NB4 (cell line): ENCODE data around the gene C12orf76.
"Not testable (repeated sequence)": the region's sequence is repeated elsewhere in the genome, so short reads cannot be mapped to it uniquely, and the experiment has no call there.

Source experiments
- DNase-seq: peaks from one replicate; pipeline ENCODE4 v3.0.0; 2010; ENCODE audit warnings: low read depth
- H3K4me3 ChIP-seq: one replicate; pipeline ENCODE4 v1.5.1; 2011; ENCODE audit warnings: mild to moderate bottlenecking, low read depth, low read length, moderate library complexity
- MYC ChIP-seq: IDR thresholded peaks from 2 replicates; pipeline ENCODE4 v1.6.1; 2011; ENCODE audit warnings: low read depth, low read length
- POLR2A ChIP-seq: IDR thresholded peaks from 2 replicates; pipeline ENCODE4 v1.6.1; 2011; ENCODE audit warnings: mild to moderate bottlenecking; ENCODE audit not compliant: insufficient read length; ENCODE audit errors: extremely low read depth
- TF ChIP-seq, protein P1 (sequence below): IDR thresholded peaks from 2 replicates; pipeline ENCODE4 v1.6.1; 2011; ENCODE audit warnings: low read depth, low read length
- TF ChIP-seq, protein P2 (sequence below): IDR thresholded peaks from one replicate; pipeline ENCODE4 v1.5.1; 2012; ENCODE audit warnings: low read depth, low read length

C12orf76 gene

DNA sequence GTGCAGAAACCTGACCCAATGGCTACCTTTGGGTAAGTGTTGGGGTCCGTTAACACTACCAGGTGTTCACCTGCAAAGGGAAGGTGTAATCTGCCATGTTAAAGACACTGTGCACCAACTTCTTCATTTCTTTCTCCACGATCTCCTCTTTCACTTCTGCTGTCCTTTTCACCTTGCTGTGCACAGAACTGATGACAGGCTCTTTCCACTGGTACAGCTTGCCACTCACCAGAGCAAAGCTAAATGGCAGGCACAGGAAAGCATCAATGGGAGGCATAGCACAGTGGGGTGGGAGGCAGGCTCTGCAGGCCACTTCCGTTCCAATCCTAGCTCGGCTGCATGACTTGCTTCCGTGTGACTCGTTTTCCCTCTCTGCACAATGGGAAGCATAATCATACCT is 2.6 kb upstream of the C12orf76 start:
- TF ChIP-seq POLR2A (no peak), MYC (no peak)
- TF ChIP-seq, protein P1, sequence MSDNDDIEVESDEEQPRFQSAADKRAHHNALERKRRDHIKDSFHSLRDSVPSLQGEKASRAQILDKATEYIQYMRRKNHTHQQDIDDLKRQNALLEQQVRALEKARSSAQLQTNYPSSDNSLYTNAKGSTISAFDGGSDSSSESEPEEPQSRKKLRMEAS, result no peak
- TF ChIP-seq, protein P2, sequence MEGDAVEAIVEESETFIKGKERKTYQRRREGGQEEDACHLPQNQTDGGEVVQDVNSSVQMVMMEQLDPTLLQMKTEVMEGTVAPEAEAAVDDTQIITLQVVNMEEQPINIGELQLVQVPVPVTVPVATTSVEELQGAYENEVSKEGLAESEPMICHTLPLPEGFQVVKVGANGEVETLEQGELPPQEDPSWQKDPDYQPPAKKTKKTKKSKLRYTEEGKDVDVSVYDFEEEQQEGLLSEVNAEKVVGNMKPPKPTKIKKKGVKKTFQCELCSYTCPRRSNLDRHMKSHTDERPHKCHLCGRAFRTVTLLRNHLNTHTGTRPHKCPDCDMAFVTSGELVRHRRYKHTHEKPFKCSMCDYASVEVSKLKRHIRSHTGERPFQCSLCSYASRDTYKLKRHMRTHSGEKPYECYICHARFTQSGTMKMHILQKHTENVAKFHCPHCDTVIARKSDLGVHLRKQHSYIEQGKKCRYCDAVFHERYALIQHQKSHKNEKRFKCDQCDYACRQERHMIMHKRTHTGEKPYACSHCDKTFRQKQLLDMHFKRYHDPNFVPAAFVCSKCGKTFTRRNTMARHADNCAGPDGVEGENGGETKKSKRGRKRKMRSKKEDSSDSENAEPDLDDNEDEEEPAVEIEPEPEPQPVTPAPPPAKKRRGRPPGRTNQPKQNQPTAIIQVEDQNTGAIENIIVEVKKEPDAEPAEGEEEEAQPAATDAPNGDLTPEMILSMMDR, result no peak
- DNase-seq, result no peak
- H3K4me3 ChIP-seq, result no peak overlapping the region

DNA sequence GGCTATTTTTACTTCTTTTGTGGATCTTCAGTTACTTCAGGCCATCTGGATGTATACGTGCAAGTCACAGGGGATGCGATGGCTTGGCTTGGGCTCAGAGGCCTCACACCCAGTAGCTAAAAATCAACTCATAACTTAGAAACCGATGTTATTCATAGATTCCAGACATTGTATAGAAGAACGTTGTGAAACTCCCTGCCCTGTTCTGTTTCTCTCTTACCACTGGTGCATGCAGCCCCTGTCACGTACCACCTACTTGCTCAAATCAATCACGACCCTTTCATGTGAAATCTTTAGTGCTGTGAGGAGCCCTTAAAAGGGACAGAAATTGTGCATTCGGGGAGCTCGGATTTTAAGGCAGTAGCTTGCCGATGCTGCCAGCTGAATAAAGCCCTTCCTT is 1.3 kb upstream of the C12orf76 start:
- not testable (repeated sequence) for DNase-seq, H3K4me3 ChIP-seq

DNA sequence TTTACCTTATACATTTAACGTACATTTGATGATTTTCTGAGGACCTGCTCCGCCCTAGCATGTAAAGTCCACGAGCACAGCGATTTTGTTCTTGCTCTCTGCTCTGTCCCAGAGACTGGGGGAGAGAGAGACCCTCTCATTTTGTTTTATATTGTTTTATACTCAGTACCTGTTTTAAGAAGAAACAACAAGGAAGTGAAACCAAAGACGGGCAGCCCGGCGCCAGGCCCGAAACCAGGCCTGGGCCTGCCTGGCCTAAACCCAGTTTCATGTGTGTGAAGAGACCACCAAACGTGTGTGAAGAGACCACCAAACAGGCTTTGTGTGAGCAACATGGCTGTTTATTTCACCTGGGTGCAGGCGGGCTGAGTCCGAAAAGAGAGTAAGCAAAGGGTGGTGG is 712 bp upstream of the C12orf76 start:
- DNase-seq, result not testable (repeated sequence)
- H3K4me3 ChIP-seq, result peak overlapping the region; percentile 89

DNA sequence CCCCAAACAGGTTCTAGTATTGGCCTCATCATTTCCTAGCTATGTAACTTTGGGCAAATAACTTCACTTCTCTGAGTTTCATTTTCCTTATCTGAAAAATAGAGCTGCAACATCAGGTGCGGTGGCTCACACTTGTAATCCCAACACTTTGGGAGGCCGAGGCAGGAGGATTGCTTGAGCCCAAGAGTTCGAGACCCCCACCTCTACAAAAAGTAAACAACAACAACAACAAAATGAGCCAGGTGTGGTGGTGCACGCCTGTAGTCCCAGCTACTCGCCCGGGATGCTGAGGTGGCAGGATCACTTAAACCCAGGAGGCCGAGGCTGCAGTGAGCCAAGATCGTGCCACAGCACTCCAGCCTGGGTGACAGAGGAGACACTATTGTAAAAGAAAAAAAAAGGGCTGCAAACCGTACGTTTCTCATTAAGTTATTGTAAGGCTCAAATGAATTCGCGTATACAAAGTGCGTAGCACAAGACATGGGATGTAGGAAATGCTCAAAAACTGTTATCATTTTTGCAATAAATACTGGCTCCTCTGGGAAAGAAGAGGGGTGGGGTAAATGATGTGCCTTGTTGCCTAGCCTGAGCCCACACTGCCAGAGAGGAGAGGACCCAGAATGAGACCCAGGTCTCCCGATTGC is 903 bp downstream of the C12orf76 start:
- no peak for DNase-seq
- TF ChIP-seq MYC (no peak), POLR2A (no peak)
- TF ChIP-seq, protein P2, result no peak
- TF ChIP-seq, protein P1, result no peak
- peak overlapping the region; percentile 89 for H3K4me3 ChIP-seq

DNA sequence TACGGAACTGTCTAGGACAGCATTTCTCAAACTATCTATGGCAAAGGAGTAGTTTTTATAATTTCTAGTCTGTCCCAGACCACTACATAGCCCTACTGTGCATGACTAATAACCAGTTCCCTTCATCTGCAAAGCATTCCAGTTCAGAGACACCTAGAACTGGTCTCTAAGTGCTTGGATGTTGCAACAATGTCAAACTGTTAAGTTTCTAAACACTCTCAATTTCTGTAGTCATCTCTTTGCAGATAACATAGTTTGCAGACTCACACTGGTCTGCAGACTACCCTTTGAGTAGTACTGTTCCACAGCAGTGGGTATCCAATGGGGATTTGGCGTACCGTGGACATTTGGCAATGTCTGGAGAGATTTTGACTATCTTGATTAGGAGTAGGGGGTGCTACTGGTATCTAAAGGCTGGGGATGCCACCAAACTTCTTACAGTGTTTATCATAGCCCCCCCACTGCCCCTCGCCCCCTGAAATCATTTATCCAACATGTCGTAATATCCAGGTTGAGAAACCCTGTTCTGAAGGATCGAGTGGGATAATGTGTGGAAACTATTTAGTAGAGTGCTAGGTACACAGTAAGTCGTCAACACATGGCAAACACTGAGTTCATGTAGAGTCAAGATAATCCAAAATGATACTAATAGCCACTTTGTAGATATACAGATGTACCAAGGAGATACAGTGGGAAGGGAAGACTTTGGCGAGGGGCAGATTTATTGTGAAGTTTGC is 1.7 kb downstream of the C12orf76 start:
- H3K4me3 ChIP-seq, result peak overlapping the region; percentile 89
- DNase-seq, result peak; percentile 40
- no peak for TF ChIP-seq MYC
- TF ChIP-seq, protein P2, result no peak
- TF ChIP-seq, protein P1, result no peak
- no peak for TF ChIP-seq POLR2A

DNA sequence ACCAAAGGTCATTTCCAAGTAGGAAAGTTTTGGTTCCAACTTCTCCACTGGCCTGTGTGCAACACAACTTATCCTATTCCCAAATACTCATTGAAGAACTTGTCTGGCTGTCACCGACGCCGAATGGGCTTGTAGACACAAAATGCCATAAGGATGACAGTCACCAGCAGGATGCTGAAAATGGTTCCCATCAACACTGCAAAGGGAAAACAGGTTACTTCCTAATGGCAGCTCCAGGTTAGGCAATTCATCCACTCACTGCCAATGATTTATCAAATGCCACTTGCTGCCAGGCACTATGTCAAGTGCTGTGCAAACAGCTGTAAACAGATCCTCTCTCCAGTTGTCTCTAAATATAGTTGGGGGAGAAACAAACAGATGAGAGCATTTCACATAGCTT is 6.1 kb downstream of the C12orf76 start:
- no peak for DNase-seq
- TF ChIP-seq, protein P2, result no peak
- TF ChIP-seq MYC (no peak), POLR2A (no peak)
- TF ChIP-seq, protein P1, result no peak
- H3K4me3 ChIP-seq, result no peak overlapping the region
